ENCODE data around the gene USP5. TPM values are rescaled to one million over a fixed set of nuclear protein-coding genes. Genes with fewer than 3 reads are reported as not detected.

Gene USP5
- total RNA-seq, 1 donor from 2014 or later: 172 TPM

DNA sequence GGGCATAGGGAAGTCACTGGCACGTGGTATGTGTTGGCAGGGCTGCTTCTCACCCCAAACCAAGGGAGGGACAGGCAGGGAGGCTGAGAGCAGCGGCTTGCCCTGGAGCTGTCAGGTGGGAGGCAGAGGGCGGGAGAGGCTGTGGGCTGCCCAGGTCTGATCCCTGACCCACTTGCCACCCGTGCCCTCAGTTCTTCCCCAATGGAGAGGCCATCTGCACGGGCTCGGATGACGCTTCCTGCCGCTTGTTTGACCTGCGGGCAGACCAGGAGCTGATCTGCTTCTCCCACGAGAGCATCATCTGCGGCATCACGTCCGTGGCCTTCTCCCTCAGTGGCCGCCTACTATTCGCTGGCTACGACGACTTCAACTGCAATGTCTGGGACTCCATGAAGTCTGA lies 6.6 kb upstream of the USP5 start:
- Mint-ChIP-seq H3K4me3 (peak overlapping the region; percentile 28), H3K27ac (ENCODE audit: unreplicated experiment) (peak overlapping the region; percentile 72), H3K27me3 (ENCODE audit: low read depth) (no peaks in the 10 kb centered on the region), H3K4me1 (peaks cover 14% of the 10 kb centered on the region), H3K9me3 (no peaks in the 10 kb centered on the region), H3K36me3 (ENCODE audit: low read depth) (peaks cover 17% of the 10 kb centered on the region)
- no peak for DNase-seq (ENCODE audit: low read depth, low spot score)
- TF ChIP-seq, protein P1, sequence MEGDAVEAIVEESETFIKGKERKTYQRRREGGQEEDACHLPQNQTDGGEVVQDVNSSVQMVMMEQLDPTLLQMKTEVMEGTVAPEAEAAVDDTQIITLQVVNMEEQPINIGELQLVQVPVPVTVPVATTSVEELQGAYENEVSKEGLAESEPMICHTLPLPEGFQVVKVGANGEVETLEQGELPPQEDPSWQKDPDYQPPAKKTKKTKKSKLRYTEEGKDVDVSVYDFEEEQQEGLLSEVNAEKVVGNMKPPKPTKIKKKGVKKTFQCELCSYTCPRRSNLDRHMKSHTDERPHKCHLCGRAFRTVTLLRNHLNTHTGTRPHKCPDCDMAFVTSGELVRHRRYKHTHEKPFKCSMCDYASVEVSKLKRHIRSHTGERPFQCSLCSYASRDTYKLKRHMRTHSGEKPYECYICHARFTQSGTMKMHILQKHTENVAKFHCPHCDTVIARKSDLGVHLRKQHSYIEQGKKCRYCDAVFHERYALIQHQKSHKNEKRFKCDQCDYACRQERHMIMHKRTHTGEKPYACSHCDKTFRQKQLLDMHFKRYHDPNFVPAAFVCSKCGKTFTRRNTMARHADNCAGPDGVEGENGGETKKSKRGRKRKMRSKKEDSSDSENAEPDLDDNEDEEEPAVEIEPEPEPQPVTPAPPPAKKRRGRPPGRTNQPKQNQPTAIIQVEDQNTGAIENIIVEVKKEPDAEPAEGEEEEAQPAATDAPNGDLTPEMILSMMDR (conservative IDR thresholded peaks at IDR 0.05): no peak

DNA sequence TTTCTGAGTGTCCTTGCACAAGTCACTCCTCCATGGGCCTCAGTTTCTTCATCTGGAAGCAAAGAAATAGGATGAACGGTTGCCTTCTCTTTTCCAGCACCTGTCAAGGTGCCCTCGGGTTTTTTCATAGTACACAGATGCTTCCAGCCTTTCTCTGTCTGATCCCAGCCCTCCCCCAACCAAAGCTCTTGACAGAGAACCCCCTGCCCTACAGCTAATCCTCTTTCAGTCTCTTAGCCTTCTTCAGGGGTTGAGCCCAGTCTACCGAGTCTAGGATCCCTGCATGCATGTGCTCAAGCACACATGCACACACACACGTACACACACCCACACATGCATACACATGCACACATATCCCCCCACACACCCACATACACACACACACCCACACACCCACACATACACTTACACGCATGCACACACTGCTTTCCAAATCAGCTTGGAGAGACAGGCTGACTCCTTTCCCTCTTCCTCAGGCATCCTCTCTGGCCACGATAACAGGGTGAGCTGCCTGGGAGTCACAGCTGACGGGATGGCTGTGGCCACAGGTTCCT lies 5.6 kb upstream of the USP5 start:
- Mint-ChIP-seq H3K36me3 (ENCODE audit: low read depth) (peaks cover 19% of the 10 kb centered on the region), H3K27ac (ENCODE audit: unreplicated experiment) (no peak overlapping the region), H3K4me1 (peaks cover 23% of the 10 kb centered on the region), H3K27me3 (ENCODE audit: low read depth) (no peaks in the 10 kb centered on the region), H3K4me3 (peak overlapping the region; percentile 8), H3K9me3 (no peaks in the 10 kb centered on the region)
- TF ChIP-seq, protein P1 (conservative IDR thresholded peaks at IDR 0.05): no peak
- DNase-seq (ENCODE audit: low read depth, low spot score): no peak

DNA sequence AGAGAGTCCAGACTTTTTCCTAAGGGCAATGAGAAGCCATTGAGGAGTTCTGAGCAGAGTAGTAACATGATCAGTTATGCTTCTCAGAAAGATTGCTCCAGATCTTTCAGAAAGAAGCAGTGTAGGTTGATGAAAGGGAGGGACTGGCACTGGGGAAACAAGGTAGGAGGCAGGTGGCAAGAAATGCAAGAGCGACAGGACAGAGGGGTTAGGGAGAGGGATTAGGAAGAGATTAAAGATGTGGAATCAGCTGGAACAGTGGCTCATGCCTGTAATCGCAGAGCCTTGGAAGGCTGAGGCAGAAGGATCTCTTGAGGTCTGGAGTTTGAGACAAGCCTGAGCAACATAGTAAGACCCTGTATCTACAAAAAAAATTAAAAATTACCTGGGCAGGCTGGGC lies 4.3 kb upstream of the USP5 start:
- TF ChIP-seq, protein P1 (conservative IDR thresholded peaks at IDR 0.05): no peak
- Mint-ChIP-seq H3K9me3 (no peaks in the 10 kb centered on the region), H3K36me3 (ENCODE audit: low read depth) (peaks cover 19% of the 10 kb centered on the region), H3K27ac (ENCODE audit: unreplicated experiment) (no peak overlapping the region), H3K27me3 (ENCODE audit: low read depth) (peaks cover 2% of the 10 kb centered on the region), H3K4me3 (peak overlapping the region; percentile 52), H3K4me1 (peaks cover 26% of the 10 kb centered on the region)
- DNase-seq (ENCODE audit: low read depth, low spot score): no peak

DNA sequence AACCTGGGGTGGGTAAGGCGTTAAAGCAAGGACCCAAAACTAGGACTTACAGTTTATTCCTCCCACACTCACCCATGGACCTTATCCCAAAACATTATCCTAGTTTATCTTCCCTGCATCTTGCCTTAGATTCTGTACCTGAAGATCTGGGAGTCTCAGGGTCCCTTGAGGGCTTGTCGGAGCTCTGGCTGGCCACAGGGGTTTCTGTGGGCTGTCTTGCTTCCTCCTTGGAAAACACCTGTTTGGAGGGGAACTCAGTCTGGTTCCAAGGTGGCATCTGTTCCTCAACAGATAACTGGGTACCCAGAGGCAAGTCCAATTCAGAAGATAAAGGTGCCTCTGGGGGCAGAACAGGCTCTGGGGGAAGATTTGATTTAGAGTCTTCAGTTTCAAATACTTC lies 2.5 kb upstream of the USP5 start:
- TF ChIP-seq, protein P1 (conservative IDR thresholded peaks at IDR 0.05): no peak
- Mint-ChIP-seq H3K36me3 (ENCODE audit: low read depth) (peaks cover 15% of the 10 kb centered on the region), H3K4me1 (peaks cover 40% of the 10 kb centered on the region), H3K27me3 (ENCODE audit: low read depth) (peaks cover 2% of the 10 kb centered on the region), H3K9me3 (no peaks in the 10 kb centered on the region), H3K27ac (ENCODE audit: unreplicated experiment) (no peak overlapping the region), H3K4me3 (peak overlapping the region; percentile 98)
- DNase-seq (ENCODE audit: low read depth, low spot score): no peak

DNA sequence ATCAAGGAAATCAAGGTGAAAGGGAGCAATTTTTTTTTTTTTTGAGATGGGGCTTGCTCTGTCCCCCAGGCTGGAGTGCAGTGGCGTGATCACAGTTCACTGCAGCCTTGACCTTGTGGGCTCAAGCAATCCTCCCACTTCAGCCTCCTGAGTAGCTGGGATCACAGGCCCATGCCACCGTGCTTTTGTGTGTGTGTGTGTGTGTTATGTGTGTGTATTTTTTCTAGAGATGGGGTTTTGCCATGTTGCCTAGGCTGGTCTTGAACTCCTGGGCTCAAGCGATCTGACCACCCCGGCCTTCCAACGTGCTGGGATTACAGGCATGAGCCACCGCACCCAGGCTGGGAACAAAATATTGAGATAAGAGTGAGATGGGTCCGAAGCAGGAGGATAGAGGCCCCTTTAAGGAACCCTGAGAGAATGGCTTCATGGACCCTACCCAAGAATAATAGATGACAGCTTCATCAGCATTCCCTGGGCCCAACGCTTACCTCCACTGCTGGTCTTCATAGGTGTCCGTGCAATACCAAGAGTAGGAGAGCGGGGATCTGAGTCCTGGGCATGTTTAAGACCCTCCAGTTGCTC lies 1.9 kb upstream of the USP5 start:
- Mint-ChIP-seq H3K4me1 (peaks cover 40% of the 10 kb centered on the region), H3K4me3 (peak overlapping the region; percentile 98), H3K9me3 (no peaks in the 10 kb centered on the region), H3K36me3 (ENCODE audit: low read depth) (peaks cover 13% of the 10 kb centered on the region), H3K27me3 (ENCODE audit: low read depth) (peaks cover 2% of the 10 kb centered on the region), H3K27ac (ENCODE audit: unreplicated experiment) (peak overlapping the region; percentile 84)
- TF ChIP-seq, protein P1 (conservative IDR thresholded peaks at IDR 0.05): no peak
- no peak for DNase-seq (ENCODE audit: low read depth, low spot score)

Data from neural crest cell (in vitro differentiated cells).